Smooth muscle cell of the brain vasculature (primary cell): ENCODE data around the gene HECA.
"Not testable (repeated sequence)": the region's sequence is repeated elsewhere in the genome, so short reads cannot be mapped to it uniquely, and the experiment has no call there.

Experiments used
- DNase-seq: peaks from one replicate; pipeline ENCODE4 v3.0.0-alpha.2; 2012; ENCODE audit warnings: low read depth, low spot score

Gene HECA, protein sequence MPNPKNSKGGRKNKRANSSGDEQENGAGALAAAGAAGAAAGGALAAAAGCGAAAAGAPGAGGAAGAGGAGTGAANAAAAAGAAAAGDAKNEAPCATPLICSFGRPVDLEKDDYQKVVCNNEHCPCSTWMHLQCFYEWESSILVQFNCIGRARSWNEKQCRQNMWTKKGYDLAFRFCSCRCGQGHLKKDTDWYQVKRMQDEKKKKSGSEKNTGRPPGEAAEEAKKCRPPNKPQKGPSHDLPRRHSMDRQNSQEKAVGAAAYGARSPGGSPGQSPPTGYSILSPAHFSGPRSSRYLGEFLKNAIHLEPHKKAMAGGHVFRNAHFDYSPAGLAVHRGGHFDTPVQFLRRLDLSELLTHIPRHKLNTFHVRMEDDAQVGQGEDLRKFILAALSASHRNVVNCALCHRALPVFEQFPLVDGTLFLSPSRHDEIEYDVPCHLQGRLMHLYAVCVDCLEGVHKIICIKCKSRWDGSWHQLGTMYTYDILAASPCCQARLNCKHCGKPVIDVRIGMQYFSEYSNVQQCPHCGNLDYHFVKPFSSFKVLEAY

DNA sequence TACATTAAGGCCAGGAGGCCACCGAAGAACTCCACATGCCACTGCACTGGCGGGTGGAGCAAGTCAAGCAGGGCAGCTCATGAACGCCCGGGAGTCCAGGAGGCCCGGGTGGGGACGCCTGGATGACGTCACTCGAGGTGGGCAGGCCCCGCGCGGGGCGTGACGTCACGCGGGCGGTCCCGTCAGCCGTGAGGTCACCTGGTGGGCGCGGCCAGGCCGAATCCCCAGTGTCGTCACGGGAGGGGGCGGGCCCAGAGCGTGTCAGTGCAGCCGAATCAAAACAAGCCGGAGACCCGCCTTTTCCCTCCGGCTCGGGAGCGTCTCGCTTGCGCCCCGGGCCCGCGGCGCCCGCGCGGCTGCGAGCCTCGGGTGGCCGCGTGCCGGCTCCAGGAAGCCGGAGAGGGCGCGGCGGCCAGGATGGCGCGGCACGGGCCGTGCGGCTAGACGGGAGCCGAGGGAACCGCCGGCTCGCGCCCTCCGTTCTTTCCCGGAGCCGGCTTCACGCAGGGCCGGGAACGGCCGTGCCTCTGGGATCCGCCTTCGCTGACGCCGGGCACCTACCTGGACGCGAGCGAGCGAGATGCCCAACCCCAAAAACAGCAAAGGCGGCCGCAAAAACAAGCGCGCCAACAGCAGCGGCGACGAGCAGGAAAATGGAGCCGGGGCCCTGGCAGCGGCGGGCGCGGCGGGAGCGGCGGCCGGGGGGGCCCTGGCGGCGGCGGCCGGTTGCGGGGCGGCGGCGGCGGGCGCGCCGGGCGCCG is at the start of gene HECA:
HECA (plus strand) TSS at position 264 of the 761 bp plus-strand sequence; CDS start at position 581, 317 bp downstream.
- peak; percentile 81 for DNase-seq

DNA sequence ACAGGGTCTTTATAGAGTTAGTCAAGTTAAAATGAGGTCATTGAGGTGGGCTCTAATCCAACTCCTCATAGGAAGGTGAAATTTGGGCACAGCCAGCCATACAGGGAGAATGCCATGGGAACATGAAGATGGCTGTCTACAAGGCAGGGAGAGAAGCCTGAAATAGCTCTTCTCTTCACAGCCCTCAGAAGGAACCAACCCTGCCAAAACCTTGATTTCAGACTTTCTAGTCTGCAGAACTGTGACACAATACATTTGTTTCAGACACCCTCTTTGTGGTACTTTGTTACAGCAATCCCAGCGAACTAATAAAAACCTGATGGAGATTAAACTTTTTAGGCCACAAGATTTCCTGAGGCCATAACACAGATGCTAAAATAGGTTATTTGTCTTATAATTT is 43.1 kb upstream of the HECA start:
- no peak for DNase-seq

DNA sequence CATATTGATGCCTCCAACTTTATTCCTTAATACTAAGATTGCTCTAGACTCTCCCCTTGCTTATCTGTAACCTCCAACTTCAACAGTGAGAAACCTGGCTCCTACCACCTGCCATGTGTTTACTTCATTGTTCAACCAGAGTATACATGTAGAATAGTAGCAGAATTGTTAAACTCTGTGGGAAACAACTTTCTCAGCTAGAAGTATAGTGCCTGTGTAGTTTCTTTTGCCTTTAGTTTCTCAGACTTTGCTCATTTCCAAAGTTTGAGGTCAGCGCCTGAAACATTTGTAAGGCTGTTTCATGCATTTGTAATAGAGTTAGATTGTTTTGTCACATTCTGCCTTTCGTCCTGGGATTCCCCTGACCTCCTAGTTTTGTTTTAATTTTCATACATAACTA is 34.9 kb upstream of the HECA start:
- no peak for DNase-seq

DNA sequence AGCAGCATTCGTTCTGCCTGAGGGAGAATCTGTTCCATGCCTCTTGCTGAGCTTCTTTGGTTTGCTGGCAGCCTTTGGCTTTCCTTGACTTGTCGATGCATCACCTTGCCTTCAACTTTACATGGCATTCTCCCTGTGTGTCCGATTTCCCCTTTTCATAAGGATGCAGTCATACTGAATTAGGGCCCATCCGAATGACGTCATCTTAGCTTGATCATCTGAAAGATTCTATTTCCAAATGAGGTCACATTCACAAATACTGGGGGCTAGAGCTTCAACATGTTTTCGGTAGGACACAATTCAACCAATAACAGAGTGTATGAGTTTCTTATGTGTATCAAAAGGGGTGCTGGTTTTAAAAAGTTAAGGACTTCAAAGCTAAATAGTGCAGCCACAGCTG is 27.8 kb upstream of the HECA start:
- no peak for DNase-seq

DNA sequence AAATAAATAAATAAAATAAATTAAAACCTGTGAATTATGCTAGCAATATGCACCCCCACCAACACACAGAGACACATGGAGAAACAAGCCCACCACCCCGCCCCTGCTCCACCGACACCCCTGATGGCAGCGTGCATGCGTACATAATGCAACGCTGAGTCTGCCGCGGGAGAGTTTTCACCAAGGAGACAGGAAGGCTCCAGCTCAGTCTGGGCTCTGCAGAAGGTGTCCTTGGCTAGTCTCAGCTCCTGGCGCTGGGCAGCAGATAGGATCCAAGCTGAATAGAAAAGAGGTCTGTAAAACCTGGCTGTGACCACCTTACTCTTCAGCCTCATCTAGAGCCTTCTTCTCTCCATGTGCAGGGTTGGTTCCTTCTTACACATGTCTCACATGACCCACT is 26.5 kb upstream of the HECA start:
- DNase-seq = no peak

DNA sequence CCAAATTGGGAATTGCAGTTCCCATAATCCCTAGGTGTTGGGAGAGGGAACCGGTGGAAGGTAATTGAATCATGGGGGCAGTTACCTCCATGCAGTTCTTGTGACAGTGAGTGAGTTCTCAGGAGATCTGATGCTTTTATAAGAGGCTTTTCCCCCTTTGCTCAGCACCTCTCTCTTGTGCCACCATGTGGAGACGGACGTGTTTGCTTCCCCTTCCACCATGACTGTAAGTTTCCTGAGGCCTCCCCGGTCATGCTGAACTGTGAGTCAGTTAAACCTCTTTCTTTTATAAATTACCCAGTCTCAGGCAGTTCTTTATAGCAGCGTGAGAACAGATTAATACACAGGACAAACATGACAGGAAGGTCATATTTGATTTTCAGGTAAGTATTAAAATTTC is 25.3 kb upstream of the HECA start:
- DNase-seq = no peak

DNA sequence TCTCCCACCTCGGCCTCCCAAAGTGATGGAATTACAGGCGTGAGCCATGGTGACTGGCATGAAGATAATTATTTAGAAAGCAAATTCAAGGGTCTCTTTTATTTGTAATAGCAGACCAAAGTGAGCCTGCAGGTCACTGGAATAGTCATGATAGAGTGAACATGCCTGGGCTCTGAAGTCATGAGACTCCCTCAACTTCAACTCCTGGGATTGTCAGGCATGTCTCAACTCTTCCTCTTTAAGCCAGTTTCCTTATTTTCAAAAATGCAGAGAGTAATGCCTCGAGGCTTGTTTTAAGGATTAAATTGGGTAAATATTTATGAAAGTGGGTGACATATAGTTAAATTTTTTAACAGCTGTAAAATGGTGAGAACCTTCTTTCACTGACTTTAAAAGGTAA is 22.7 kb upstream of the HECA start:
- DNase-seq = no peak

DNA sequence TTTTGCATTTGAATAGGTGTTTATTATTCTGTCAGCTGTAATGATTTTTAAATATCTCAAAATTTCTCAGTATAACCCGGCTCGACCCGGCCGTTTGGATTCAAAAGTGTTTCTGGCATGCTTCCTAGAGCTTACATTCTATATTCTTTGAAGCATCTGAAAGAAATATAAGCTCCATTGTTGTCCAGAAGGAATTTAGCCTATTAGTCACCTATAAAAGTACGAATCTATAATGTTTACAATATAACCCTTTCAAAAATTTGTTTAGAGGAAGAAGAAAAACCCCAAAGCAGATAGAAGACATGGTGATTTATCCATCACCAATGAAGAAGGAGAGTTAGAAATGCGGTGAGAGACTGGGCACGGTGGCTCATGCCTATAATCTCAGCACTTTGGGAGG is 22.3 kb upstream of the HECA start:
- no peak for DNase-seq

DNA sequence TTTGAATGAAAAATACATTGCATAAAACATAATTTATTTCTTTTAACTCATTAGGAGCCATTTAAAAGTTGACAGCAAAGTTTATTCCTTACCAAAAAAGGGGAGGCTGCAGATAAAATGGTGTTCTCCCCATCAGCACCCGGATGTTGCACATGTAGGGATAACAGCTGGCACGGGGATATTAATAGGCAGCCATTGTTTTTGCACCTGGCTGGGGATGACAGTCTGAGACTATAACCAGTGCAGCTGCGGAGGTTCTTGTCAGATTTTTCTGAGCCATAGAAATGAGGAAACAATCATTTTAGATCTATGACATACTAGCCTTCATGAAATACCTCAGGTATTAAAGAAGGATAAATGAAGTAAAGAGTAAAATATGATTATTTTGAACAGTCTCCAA is 20.1 kb upstream of the HECA start:
- no peak for DNase-seq

DNA sequence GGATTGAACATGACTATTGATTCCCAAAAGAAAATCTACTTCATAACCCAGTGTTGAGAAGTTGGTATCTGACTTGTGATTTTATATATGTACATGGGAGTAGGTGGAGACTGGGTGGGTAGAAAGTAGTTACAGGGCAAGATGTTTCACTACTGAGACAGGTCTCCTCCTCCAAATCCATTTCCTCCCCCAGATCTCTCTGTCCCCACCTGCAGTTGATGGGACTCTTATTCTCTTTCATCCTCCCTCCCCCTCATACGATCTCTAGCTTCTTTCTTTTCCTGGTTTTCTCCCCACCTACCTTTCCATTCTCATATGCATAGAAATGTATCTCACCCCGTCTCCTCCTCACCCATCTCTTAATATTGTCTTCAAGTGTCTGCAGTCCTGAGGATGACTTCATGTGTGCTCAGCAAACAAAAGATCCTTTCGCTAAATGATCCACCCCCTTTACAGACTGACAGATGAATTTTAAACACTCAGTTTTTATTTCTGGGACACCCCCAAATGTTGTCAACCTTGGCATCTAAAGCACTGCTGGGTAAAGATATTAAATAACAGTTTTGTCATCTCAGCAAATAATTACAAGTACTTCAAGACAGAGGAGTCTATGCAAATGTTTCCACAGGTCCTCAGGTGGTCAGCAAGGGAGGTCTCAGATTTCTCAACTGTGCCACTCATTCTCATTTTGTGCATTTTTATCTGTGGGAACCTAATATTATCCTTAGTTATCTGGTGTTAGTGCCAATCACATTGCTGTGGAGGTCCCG is 18.7 kb upstream of the HECA start:
- DNase-seq = no peak

DNA sequence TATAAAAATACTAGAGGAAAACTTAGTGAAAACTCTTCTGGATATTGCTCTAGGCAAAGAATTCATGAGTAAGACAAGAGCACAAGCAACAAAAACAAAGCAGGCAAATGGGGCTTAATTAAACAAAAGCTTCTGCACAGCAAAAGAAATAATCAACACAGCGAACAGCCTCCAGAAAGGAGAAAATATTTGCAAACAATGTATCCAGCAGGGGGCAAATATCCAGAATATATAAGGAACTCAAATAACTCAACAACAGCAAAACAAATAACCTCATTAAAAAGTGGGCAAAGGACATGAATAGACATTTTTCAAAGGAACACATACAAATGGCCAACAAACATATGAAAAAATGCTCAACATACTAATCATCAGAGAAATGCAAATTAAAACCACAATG is 17.1 kb upstream of the HECA start:
- no peak for DNase-seq

DNA sequence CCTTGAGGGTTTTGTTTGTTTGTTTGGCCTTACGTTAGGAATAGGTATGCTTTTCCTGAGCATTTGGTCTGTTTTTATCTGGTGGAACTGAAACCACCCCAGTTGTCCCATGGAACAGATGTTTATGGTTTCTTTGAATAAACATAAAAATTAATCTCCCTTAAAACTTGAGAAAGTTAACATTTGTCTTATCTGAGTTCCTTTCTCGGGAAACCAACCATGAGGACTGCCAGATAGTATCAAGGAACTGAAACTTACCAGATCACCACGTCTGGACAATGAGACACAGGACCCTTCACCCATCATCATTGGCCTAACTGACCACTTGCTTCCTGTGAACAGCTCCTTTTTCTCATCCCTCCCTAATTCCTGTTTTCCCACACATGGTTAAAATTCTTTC is 15.3 kb upstream of the HECA start:
- no peak for DNase-seq

DNA sequence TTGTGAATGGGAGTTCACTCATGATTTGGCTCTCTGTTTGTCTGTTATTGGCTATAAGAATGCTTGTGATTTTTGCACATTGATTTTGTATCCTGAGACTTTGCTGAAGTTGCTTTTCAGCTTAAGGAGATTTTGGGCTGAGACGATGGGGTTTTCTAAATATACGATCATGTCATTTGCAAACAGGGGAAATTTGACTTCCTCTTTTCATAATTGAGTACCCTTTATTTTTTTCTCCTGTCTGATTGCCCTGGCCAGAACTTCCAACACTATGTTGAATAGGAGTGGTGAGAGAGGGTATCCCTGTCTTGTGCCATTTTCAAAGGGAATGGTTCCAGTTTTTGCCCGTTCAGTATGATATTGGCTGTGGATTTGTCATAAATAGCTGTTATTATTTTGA is 12.1 kb upstream of the HECA start:
- DNase-seq = not testable (repeated sequence)

DNA sequence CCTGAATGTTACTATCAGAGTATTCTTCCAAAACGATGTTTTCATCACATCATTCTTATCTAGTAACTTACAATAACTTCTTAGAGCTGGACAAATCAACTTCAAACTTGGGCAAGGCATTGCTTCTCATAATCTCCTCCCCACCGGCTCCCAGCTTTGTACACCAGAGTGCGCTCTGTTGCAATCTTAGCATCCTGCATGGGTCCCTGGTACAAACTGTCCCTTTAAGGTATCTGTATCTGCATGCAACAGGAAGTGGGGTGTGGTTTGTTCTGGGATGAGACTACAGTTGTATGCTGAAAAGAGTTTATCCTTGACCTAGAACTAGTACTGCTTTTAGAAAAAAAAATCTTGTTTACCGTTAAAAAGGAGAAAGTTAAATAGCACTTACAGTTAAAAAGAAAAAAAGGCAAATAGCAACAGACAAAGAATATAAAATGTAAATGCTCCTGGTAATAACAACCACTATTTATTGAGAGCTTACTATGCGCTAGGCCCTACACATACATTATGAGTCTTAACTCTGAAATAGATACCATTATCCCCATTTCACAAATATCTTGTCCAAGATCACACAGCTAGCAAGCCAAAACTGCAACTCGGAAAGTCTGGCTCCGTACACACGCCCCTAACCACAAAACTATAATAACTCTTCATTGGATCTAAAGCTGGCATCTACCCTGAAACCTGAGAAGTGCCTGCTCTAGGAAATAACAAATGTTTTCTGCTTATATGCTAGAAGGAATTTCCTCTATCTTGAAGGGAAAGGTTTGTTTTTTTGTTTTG is 9.8 kb upstream of the HECA start:
- DNase-seq = no peak

DNA sequence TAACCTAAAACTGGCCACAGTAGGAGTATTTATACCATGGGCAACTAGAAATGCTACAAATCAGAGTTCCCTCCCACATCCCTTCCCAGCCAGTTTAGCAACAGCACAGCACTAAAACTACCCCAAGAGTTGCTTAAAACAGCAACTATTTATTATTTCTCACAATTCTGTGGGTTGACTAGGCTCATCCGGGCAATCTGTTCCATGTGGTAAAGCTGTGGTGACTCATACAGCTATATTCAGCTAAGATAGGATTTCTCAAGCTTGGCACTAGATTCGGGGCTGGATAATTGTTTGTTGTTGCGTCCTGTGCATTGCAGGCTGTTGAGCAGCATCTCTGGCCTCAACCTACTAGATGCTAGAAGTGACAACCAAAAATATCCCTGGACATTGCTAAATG is 8.6 kb upstream of the HECA start:
- no peak for DNase-seq

DNA sequence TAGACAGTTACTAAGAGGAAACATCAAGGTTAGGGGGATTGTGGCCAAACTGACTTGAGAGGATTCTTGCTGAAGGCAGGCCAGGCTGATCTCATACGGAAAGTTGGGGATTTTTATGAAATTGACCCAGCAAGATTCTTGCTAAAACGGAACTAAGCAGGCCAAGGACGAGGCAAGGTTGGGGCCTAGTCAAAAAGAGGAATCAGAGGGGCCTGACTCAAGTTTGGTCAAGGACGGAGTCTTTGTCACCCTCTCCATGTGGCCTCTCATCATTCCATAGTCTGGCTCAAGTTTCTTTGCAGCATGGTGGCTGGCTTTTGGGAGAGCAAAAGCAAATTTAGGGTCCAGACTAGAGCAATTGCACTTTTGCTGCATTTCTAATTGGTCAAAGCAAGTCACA is 7.9 kb upstream of the HECA start:
- DNase-seq = no peak

DNA sequence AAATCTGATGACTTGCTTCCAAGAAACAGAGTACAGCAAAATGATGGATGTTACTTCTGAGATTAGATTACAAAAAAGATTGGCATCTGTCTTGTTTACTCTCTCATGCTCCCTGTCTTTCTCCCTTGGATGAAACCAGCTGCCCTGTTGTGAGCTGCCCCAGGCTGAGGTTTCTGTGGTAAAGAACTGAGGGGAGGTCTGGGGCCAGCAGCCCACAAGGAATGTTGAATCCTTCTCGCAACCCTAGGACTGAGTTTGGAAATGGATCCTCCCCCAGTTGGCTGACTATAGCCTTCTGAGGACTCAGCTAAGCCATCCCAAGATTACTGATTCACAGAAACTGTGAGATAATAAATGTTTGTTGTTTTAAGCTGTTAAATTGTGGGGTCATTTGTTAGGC is 5.6 kb upstream of the HECA start:
- peak; percentile 72 for DNase-seq

DNA sequence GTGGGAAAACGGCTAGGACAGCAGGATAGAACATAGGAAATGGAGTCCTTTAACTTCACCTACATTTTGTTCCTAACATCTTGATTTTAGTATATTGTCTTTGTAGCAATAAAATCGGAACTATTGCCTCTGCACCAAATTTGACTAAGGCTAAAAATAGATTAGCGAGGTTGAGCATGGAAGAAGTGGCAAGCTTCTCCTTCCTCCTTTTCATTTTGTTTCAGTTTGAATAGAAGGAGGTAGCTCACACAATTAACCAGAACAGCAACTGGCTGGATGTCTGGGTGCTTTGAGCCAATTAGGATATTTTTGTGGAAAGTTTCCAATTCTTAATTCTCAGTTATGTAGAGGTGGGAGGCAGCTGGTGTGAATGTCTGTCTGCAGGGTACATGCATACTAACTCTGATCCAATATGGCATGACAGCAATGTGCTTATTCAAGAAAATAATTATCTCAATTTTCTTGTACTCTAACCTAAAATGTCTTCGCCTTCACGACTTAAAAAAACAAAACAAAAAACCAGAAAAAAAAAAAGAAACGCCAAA is 3.1 kb upstream of the HECA start:
- DNase-seq = no peak

DNA sequence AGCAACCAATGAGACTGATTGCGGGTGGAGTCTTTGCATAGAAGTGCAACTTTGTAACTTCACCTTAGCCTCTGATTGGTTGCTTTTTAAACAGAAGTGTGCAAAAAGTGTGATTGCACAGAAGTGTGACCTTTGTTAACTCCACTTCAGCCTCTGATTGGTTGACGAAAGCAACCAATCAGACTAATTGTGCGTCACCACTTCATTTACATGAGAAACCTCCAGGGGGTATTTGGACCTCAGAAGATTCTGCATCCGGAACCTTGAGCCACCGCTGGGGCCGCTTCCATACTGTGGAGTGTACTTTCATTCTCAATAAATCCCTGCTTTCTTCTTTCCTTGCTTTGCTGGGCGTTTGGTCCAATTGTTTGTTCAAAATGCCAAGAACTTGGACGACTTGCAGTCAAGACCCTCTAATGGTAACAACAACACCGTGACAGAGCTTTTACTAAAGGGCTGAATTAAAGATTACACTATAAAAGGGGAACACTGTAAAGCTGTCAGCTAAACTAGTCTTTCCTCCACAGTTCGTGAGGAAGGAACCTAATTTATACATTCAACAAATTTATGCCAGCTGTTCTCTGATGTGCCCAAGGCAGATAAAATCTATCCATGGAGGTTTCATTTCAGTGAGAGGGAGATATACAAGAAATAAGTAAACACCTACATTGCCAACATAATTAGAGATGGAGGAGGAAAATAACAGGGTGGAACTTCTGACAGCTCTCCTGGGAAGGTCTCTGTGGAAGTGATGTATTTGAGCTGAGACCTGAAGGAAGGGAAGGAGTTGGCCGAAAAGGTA is 1.4 kb upstream of the HECA start:
- no peak for DNase-seq

DNA sequence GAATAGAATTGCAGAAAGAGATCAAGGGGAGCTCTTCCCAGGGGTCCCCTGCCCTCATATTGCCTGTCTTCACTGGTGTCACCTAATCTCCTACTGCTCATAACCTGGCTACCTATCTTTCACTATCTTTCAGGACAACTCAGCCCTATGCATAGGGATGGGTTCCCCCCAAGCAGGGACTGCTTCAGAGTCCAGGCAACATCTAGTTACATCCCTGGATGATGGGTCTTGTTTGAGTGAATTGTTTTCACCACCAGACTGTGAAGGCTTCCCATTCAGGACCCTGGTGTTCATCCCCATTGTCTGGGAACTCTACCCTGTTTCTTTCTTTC is 850 bp upstream of the HECA start:
- DNase-seq = no peak
